DOHH2 (cell line): ENCODE data around the gene UNC5B.

Experiments used
- CTCF ChIP-seq: fragments of 200-600 bp; sonication (generic); IDR thresholded peaks from one replicate; pipeline ENCODE4 v1.5.1; 2014; ENCODE audit warnings: antibody characterized with exemption, mild to moderate bottlenecking, low read depth, low read length; ENCODE audit not compliant: poor library complexity, severe bottlenecking
- EZH2phosphoT487 ChIP-seq: fragments of 200-600 bp; sonication (generic); IDR thresholded peaks from 2 replicates; pipeline ENCODE4 v1.6.1; 2017; ENCODE audit warnings: borderline replicate concordance, mild to moderate bottlenecking, antibody characterized with exemption, low read length, moderate library complexity, mixed read lengths

DNA sequence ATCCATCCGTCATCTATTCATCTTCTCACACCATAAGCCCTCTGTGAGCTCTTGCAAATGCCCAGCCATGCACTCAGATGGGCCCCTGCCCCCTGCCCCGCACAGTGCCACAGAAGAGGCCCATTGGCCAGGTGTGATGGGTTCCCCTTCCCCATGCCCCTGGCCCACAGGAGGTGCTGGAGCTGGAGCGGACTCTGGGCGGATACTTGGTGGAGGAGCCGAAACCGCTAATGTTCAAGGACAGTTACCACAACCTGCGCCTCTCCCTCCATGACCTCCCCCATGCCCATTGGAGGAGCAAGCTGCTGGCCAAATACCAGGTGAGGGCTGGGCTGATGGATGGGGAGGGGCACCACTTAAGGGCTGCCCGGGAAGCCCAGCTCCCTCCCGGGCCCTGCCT, 83.3 kb downstream of the UNC5B start:
- TF ChIP-seq CTCF (no peak), EZH2phosphoT487 (no peak)
